Measurements from ENCODE around the gene TUB. TPM values are rescaled to one million over a fixed set of nuclear protein-coding genes. Genes with fewer than 3 reads are reported as not detected.
A peak's percentile ranks its signal among the peaks of the same experiment; 100 is the strongest.

The TUB gene
- total RNA-seq, 1 experiment from 2014 or later, result 2.2 TPM

DNA sequence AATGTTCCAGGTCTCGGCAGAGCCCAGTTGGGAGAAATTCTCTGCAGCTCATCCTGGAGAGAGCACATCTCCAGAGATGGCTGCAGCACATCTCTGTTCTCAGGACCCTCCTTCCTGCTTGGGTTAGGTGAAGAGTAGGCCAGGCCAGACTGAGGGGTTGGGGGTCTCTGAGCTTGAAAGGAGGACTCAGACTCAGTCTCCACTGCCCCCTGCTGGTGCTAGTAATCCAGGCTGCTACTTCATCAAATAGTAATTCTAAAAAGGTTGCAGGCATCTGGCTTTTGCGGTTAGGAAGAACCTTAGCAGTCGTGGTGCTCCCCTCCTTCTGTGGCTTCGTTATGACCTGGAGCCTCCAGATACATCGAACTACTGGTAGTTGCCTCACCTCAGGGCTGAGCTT, 9.7 kb downstream of the TUB start:
- DNase-seq, result peak; percentile 32
- TF ChIP-seq, protein P1, sequence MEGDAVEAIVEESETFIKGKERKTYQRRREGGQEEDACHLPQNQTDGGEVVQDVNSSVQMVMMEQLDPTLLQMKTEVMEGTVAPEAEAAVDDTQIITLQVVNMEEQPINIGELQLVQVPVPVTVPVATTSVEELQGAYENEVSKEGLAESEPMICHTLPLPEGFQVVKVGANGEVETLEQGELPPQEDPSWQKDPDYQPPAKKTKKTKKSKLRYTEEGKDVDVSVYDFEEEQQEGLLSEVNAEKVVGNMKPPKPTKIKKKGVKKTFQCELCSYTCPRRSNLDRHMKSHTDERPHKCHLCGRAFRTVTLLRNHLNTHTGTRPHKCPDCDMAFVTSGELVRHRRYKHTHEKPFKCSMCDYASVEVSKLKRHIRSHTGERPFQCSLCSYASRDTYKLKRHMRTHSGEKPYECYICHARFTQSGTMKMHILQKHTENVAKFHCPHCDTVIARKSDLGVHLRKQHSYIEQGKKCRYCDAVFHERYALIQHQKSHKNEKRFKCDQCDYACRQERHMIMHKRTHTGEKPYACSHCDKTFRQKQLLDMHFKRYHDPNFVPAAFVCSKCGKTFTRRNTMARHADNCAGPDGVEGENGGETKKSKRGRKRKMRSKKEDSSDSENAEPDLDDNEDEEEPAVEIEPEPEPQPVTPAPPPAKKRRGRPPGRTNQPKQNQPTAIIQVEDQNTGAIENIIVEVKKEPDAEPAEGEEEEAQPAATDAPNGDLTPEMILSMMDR (IDR thresholded peaks at IDR 0.05; ENCODE audit: unreplicated experiment), result peak; percentile 38
- H3K9me3 Mint-ChIP-seq (ENCODE audit: low read depth, unreplicated experiment), result no peaks in the 10 kb centered on the region
- no peaks in the 10 kb centered on the region for H3K36me3 Mint-ChIP-seq (ENCODE audit: insufficient read depth, unreplicated experiment)
- H3K27ac Mint-ChIP-seq (ENCODE audit: unreplicated experiment), result no peak overlapping the region
- intact Hi-C loops (cut with micrococcal nuclease; ENCODE audit: unreplicated experiment), result loop anchor here (5.0 to 10.0 kb wide), 2 partner anchors 198 to 416 kb away; partner anchors contain the start of gene CYB5R2
- no peaks in the 10 kb centered on the region for H3K4me1 Mint-ChIP-seq (ENCODE audit: low read depth, unreplicated experiment)
- BruUV-seq (replicated peaks), result no TSS peak
- H3K4me3 Mint-ChIP-seq (ENCODE audit: low read depth, unreplicated experiment), result no peak overlapping the region
- peaks cover 33% of the 10 kb centered on the region for H3K27me3 Mint-ChIP-seq (ENCODE audit: unreplicated experiment)
- CTCF ChIA-PET, result interaction anchor here (1.0 to 2.6 kb wide), 3 partner anchors 58 to 84 kb away, joined by 3 to 23 read pairs (median 15); no protein-coding TSS in a partner anchor

DNA sequence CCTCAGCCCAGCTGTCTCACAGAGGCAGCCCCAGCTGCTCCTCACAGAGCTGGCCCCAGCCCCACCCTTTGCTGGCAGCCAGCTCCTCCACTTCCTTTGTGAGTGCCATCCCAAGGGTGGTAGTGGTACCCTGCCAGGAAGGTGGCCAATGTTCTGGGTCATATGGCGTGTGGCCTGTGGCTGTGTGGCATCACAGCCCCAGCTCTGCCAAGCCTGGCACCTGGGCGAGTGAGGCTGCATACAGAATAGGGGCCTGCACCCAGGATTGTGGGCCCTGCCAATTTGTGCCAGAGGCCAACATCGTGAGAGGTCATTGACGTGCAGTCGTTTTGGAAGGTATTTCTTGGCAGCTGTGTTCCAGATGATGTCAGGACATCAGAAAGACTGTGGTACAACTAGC, 10.7 kb downstream of the TUB start:
- Mint-ChIP-seq H3K36me3 (ENCODE audit: insufficient read depth, unreplicated experiment) (no peaks in the 10 kb centered on the region), H3K9me3 (ENCODE audit: low read depth, unreplicated experiment) (no peaks in the 10 kb centered on the region), H3K27ac (ENCODE audit: unreplicated experiment) (no peak overlapping the region), H3K4me3 (ENCODE audit: low read depth, unreplicated experiment) (no peak overlapping the region), H3K4me1 (ENCODE audit: low read depth, unreplicated experiment) (no peaks in the 10 kb centered on the region), H3K27me3 (ENCODE audit: unreplicated experiment) (peaks cover 23% of the 10 kb centered on the region)
- no TSS peak for BruUV-seq (replicated peaks)
- TF ChIP-seq, protein P1 (IDR thresholded peaks at IDR 0.05; ENCODE audit: unreplicated experiment), result no peak
- intact Hi-C loops (cut with micrococcal nuclease; ENCODE audit: unreplicated experiment), result loop anchor here (5.0 to 10.0 kb wide), 2 partner anchors 199 to 417 kb away; partner anchors contain the start of gene CYB5R2
- CTCF ChIA-PET, result interaction anchor here (0.6 to 2.6 kb wide), 3 partner anchors 59 to 222 kb away, joined by 3 to 23 read pairs (median 15); no protein-coding TSS in a partner anchor
- DNase-seq, result no peak

DNA sequence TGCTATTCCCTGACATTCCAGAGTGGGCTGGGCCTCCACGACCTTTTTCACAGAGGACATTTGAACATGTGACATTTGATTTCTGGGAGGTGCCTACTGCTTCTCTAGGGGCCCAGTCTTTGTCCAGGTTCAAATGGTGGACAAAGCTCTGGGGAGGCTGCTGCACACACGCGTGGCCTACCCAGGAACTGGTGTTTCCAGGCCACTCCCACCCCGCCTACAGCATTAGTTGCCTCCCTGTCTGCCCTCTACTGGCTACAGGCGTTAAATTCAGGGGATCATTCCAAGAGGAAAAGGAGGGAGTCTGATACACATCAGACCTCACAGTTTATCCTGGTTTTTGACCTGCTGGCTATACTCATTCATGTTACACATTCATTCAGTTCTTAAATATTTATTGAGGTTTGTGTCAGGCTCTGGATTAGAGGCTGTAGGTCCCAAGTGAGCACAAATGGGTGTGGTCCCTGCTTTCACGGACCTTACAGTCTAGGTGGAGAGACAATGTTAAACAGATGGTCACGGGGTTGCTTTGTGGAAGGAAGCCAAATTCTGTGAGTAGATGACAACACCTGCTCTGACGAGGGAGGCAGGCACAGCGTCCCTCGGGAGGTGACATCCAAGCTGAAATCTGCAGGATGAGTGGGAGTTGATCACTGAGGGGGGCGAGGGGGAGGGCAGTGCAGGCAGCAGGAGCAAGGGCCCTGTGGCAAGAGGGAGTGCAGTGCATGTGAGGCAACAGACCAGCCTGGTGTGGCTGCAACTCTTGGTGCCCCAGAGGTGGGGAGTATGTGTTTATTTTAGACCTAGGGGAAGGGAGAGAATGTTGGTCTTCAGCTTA, 11.8 kb downstream of the TUB start:
- Mint-ChIP-seq H3K27me3 (ENCODE audit: unreplicated experiment) (peaks cover 12% of the 10 kb centered on the region), H3K4me1 (ENCODE audit: low read depth, unreplicated experiment) (no peaks in the 10 kb centered on the region), H3K4me3 (ENCODE audit: low read depth, unreplicated experiment) (no peak overlapping the region), H3K27ac (ENCODE audit: unreplicated experiment) (no peak overlapping the region), H3K36me3 (ENCODE audit: insufficient read depth, unreplicated experiment) (no peaks in the 10 kb centered on the region), H3K9me3 (ENCODE audit: low read depth, unreplicated experiment) (no peaks in the 10 kb centered on the region)
- intact Hi-C loops (cut with micrococcal nuclease; ENCODE audit: unreplicated experiment), result loop anchor here (5.0 to 10.0 kb wide), 2 partner anchors 201 to 418 kb away; partner anchors contain the start of gene CYB5R2
- no TSS peak for BruUV-seq (replicated peaks)
- TF ChIP-seq, protein P1 (IDR thresholded peaks at IDR 0.05; ENCODE audit: unreplicated experiment), result peak; percentile 56
- CTCF ChIA-PET, result interaction anchor here (1.0 to 2.6 kb wide), 3 partner anchors 60 to 86 kb away, joined by 5 to 15 read pairs (median 6); no protein-coding TSS in a partner anchor
- DNase-seq, result peak; percentile 72

DNA sequence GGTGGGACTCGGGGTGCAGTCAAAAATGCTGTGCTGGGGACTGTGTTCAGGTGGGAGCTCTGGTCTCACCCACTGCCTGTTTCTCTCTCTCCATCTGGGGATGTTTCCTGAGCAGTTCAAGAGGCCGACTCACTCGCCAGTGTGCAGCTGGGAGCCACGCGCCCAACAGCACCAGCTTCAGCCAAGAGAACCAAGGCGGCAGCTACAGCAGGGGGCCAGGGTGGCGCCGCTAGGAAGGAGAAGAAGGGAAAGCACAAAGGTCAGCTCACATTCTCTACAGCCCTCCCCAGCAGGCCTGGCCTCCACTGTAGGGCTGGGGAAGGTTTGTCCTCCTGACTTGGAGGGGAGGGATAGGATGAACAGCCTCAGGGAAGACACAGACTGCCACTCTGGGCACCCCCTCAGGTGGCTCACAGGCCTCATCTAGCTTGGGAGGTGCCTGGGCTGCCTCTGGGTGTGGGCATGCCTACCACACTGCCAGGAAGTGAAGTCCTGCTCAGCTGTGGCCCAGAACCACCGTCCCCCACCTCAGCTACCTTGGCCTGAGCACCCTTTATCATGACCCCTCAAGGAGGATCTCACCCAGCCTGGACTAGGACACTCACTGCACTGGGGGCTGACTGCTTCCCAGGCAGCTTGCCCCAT, 13.0 kb downstream of the TUB start:
- Mint-ChIP-seq H3K4me3 (ENCODE audit: low read depth, unreplicated experiment) (no peak overlapping the region), H3K27ac (ENCODE audit: unreplicated experiment) (no peak overlapping the region), H3K4me1 (ENCODE audit: low read depth, unreplicated experiment) (no peaks in the 10 kb centered on the region), H3K36me3 (ENCODE audit: insufficient read depth, unreplicated experiment) (no peaks in the 10 kb centered on the region), H3K27me3 (ENCODE audit: unreplicated experiment) (no peaks in the 10 kb centered on the region), H3K9me3 (ENCODE audit: low read depth, unreplicated experiment) (no peaks in the 10 kb centered on the region)
- intact Hi-C loops (cut with micrococcal nuclease; ENCODE audit: unreplicated experiment), result loop anchor here (5.0 to 10.0 kb wide), 2 partner anchors 202 to 419 kb away; partner anchors contain the start of gene CYB5R2
- no TSS peak for BruUV-seq (replicated peaks)
- CTCF ChIA-PET, result no interaction called here
- no peak for DNase-seq
- TF ChIP-seq, protein P1 (IDR thresholded peaks at IDR 0.05; ENCODE audit: unreplicated experiment), result no peak

Measured in Calu3 (cell line).